HAP-1 (cell line): ENCODE data around the gene UTY.

Source experiments
- DNase-seq, 2 experiments: peaks; one replicate each; pipeline ENCODE4 v3.0.0-alpha.2; 2016 to 2020; ENCODE audit warnings: low spot score in 2 of 2
- H3K27me3 ChIP-seq: fragments of 250-450 bp; sonication (Bioruptor Pico); 2 replicates; pipeline ENCODE4 v1.5.1; 2020; ENCODE audit warnings: low read depth, mild to moderate bottlenecking, moderate library complexity
- H3K36me3 ChIP-seq: fragments of 250-450 bp; sonication (Bioruptor Pico); replicated peaks from 2 replicates; pipeline ENCODE4 v1.5.1; 2020; ENCODE audit warnings: mild to moderate bottlenecking
- H3K4me1 ChIP-seq: fragments of 250-450 bp; sonication (Bioruptor Pico); 2 replicates; pipeline ENCODE4 v1.5.1; 2020; ENCODE audit warnings: mild to moderate bottlenecking
- H3K4me3 ChIP-seq: fragments of 250-450 bp; sonication (Bioruptor Pico); 2 replicates; pipeline ENCODE4 v1.5.1; 2020; ENCODE audit warnings: mild to moderate bottlenecking, moderate library complexity
- H3K9me3 ChIP-seq: fragments of 250-450 bp; sonication (Bioruptor Pico); 2 replicates; pipeline ENCODE4 v1.5.1; 2020; ENCODE audit warnings: mild to moderate bottlenecking, moderate library complexity
- in situ Hi-C: fragments of 300-500 bp; cut with MboI; formaldehyde crosslinking; loops from 3 replicates; pipeline ENCODE4 v1.14.3; 2020; ENCODE audit warnings: low sequenced_read_pairs, inconsistent platforms, mixed read lengths

The UTY gene

DNA sequence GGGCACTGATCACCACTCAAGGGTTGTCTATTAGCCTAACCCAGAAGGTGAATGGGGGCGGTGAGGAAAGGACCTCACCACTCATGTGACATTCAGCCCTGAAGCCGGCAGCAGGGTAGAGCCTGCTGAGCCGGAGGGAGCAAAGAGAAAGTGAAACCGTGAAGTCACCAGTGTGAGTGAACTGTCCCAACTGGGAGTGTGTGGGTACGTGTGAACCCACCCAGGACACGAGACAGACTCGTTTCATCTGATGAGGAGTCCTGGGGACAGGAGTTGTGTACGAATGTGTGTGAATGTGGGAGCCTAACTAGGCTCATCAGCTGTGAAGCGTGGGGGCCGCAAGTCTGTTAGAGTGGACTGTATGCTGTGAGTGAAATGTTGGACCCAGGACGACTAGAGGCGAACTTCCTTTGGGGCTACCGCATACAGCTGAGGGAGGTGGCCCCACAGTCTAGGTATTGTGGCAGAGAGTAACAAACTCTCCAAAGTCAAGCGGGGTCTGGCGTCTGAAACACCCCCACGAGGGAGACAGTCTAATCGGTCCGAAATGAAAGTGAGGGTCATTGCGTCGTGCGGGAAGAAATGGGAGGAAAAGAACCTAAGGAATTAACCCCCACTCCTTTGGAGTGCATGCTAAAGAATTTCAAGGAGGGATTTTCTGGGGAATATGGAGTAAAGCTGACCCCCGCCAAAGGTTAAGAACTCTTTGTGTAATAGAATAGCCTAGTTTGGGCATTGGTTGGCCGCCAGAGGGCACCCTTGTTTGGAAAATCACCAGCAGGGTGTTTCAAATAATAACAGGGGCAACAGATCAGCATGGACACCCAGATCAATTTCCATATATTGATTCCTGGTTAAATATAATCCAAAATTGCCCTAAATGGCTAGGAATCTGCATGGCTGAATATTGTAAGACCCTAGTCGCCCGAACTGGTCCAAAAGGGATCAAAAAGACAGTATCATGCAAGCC, 43.6 kb downstream of the UTY start:
- H3K36me3 ChIP-seq: no peaks in the 10 kb centered on the region
- H3K4me1 ChIP-seq: no peaks in the 10 kb centered on the region
- in situ Hi-C loops: no loop called here
- no peak overlapping the region for H3K4me3 ChIP-seq
- no peaks in the 10 kb centered on the region for H3K27me3 ChIP-seq
- no peak for DNase-seq
- H3K9me3 ChIP-seq: no peaks in the 10 kb centered on the region

DNA sequence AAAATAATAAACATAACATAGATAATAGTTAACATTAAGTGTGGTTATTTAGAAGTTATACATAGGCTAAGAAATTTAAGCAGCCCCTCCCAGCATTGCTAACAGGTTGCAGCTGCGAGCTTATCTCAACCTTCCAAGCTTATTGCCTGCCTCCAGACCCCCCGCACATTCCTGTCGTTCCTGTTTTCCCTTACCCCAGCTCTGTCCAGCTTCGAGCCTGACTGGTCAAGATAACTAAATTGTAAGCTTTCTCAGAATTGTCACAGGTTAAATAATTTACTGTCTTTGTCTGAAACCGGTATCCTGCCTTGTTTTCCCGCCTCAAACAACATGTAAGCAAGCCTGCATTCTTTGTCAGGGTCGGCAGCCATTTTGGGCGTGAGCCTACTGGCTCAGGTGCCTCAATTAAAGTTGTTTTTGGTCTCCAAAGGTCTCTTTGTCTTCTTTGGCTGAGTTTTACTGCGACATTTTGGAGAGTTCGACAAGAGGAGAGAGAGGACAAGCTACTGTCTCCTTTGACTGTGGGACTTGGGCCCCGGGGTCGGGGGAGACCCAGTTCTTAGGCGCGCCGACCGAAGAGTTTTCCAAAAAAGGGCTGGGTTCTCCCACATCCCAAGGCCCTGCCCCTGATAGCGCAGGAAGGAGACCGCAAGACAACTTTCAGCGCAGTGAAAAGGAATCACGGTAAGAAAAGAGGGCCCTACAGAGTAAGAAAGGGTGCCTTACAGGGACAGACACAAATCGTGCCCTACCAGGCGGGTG, 44.4 kb downstream of the UTY start:
- H3K4me1 ChIP-seq: no peaks in the 10 kb centered on the region
- no peak overlapping the region for H3K4me3 ChIP-seq
- in situ Hi-C loops: no loop called here
- no peaks in the 10 kb centered on the region for H3K9me3 ChIP-seq
- no peak for DNase-seq
- no peaks in the 10 kb centered on the region for H3K36me3 ChIP-seq
- H3K27me3 ChIP-seq: no peaks in the 10 kb centered on the region

GRCh38 chrY:13432293-13433025, 47.4 kb downstream of the UTY start:
- H3K9me3 ChIP-seq: no peaks in the 10 kb centered on the region
- H3K27me3 ChIP-seq: no peaks in the 10 kb centered on the region
- H3K36me3 ChIP-seq: no peaks in the 10 kb centered on the region
- in situ Hi-C loops: no loop called here
- no peaks in the 10 kb centered on the region for H3K4me1 ChIP-seq
- no peak overlapping the region for H3K4me3 ChIP-seq
- DNase-seq: no peak

- DNase-seq: no peak
- in situ Hi-C loops: no loop called here
- Histone ChIP-seq H3K27me3 (no peaks in the 10 kb centered on the region), H3K9me3 (no peaks in the 10 kb centered on the region), H3K4me3 (no peak overlapping the region), H3K4me1 (no peaks in the 10 kb centered on the region), H3K36me3 (no peaks in the 10 kb centered on the region)
Observed at GRCh38 chrY:13429551-13429950, 50.3 kb downstream of the UTY start.

DNA sequence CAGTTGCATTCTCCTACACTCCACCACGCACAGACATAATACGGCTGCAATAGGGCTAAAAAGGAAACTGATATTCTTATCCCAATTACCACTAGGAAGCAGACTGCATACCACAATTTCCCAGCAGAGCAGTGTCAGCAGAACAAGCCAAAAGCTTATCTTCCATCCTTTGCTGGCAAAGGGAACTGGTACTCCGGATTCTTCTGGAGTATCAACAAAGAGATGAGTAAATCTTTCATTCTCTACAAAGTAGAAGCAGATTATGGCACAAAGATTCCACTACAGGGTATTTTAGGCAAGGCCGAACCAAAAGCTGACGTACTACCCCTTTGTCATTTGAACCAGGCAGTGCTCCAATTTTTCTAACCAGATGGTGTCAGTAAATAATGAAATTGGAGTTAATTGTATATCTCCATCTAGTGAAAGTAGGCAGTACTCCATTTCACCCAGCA, 56.5 kb downstream of the UTY start:
- Histone ChIP-seq H3K36me3 (no peaks in the 10 kb centered on the region), H3K4me3 (no peak overlapping the region), H3K9me3 (no peaks in the 10 kb centered on the region), H3K27me3 (no peaks in the 10 kb centered on the region), H3K4me1 (no peaks in the 10 kb centered on the region)
- in situ Hi-C loops: no loop called here
- no peak for DNase-seq

DNA sequence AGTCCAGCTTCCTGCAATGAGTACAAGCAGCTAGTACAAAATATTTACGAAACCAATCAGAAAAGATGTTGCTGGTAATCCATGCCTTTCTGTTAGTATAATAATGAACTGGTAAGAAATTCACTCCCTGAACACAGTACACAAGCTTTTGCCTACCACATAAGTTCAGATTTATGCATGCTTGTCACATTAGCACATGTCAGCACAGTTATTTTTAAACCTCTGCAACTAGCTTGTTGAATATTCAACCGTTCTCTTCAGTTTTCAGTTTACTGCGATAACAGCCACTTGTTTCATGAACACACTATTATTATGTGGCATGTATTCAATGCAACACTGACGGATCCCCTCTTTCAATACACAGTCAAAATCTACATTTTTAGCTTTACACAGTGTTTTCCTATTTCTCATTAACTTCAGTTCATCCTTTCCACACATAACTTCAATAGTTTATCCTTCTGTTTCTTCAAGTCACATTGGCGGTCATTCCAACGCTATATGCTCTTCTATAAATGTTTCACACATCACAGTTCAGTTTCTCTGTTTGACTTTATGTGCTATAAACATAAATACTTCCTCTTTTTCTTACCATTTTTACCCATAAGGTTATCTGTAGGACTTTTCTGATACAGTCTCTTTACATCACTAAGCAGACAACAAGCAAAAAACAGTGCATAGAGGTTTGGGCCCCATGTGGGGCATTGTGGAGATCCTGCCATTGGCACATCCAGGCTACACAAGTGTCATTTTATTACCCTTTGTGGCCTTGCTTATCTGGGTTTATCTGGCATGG, 62.8 kb downstream of the UTY start:
- in situ Hi-C loops: no loop called here
- DNase-seq: no peak
- H3K27me3 ChIP-seq: no peaks in the 10 kb centered on the region
- H3K4me1 ChIP-seq: no peaks in the 10 kb centered on the region
- H3K9me3 ChIP-seq: no peaks in the 10 kb centered on the region
- H3K4me3 ChIP-seq: no peak overlapping the region
- no peaks in the 10 kb centered on the region for H3K36me3 ChIP-seq

- DNase-seq: no peak
- in situ Hi-C loops: no loop called here
- no peaks in the 10 kb centered on the region for H3K9me3 ChIP-seq
Observed at GRCh38 chrY:13415556-13415955, 64.3 kb downstream of the UTY start.

DNA sequence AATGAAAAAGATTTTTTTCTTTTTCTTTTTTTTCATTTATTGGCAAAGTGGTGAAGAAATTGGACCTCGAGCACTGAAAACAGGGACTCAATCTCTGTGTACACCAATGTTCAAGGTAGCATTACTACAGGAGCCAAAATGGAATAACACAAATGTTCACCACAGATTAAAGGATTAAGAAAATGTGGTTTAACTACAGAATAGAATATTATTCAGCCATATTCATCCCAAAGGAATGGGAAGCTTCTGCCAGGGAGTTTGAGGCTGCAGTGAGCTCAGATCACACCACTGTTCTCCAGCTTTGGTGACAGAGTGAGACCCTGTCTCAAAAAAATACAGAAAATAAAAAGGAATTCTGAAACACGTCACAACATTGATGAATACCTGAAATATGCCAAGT, 81.0 kb downstream of the UTY start:
- no peaks in the 10 kb centered on the region for H3K27me3 ChIP-seq
- no peak overlapping the region for H3K4me3 ChIP-seq
- no peaks in the 10 kb centered on the region for H3K4me1 ChIP-seq
- H3K36me3 ChIP-seq: no peaks in the 10 kb centered on the region
- H3K9me3 ChIP-seq: no peaks in the 10 kb centered on the region
- in situ Hi-C loops: no loop called here
- no peak for DNase-seq

More at GRCh38 chrY:13415556-13415955, 64.3 kb downstream of the UTY start:
- Histone ChIP-seq H3K4me3 (no peak overlapping the region), H3K27me3 (no peaks in the 10 kb centered on the region), H3K36me3 (no peaks in the 10 kb centered on the region), H3K4me1 (no peaks in the 10 kb centered on the region)

DNA sequence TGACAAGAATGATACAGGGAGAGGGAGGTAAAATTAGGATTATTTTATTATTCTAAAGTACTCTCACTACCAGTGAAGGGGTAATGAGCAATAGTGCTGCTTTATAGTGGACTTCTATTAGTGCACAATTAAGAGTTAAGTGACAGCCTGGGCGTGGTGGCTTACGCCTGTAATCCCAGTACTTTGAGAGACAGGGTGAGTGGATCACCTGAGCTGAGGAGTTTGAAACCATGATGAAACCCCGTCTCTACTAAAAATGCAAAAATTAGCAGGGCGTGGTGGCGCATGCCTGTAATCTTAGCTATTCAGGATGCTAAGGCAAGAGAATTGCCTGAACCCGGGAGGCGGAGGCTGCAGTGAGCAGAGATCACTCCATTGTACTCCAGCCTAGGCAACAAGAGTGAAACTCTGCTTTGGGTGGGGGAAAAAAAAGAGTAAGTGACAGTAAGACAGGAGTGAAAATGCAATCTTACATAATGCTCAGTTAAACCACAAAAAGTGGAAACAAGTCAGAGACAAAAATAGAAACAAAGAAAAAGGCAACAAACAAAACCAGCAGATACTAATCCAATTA, 98.6 kb downstream of the UTY start:
- Histone ChIP-seq H3K9me3 (no peaks in the 10 kb centered on the region), H3K4me3 (no peak overlapping the region), H3K4me1 (no peaks in the 10 kb centered on the region), H3K27me3 (no peaks in the 10 kb centered on the region), H3K36me3 (no peaks in the 10 kb centered on the region)
- in situ Hi-C loops: no loop called here
- no peak for DNase-seq

- no peak for DNase-seq
- H3K27me3 ChIP-seq: no peaks in the 10 kb centered on the region
- in situ Hi-C loops: no loop called here
- no peaks in the 10 kb centered on the region for H3K4me1 ChIP-seq
- H3K36me3 ChIP-seq: no peaks in the 10 kb centered on the region
- H3K9me3 ChIP-seq: no peaks in the 10 kb centered on the region
- H3K4me3 ChIP-seq: no peak overlapping the region
Observed at GRCh38 chrY:13370868-13371800, 108.7 kb downstream of the UTY start.

DNA sequence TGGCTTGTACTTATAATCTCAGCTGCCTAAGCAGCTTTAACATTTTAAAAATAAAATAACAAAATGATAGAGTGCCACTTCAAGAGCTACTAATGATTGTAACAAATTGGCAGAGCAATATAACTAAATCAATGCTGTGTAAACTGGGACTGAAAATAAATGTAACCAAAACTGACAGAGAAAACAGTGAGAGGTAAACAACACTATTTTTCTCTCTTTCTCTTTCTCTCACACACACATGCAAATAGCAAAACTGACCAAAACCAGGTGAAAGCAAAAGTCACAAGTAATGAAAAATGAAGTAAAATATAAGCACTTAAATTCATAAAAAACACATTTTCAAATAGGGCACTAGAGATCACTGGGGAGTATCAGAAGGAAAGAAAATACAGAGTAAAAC, 109.6 kb downstream of the UTY start:
- Histone ChIP-seq H3K36me3 (no peaks in the 10 kb centered on the region), H3K9me3 (no peaks in the 10 kb centered on the region), H3K4me1 (no peaks in the 10 kb centered on the region), H3K4me3 (no peak overlapping the region), H3K27me3 (no peaks in the 10 kb centered on the region)
- DNase-seq: no peak
- in situ Hi-C loops: no loop called here

DNA sequence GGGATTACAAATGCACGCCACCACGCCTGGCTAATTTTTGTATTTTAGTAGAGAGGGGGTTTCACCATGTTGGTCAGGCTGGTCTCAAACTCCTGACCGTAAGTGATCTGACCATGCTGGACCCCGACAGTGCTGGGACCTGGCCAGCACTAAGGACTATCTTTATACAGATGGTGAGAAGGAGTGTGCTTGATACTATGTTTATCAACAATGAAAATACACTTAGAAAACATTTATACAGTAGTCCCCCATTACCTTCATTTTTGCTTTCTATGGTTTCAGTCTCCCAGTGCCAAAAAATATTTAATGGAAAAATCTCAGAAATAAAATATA, 111.4 kb downstream of the UTY start:
- Histone ChIP-seq H3K9me3 (no peaks in the 10 kb centered on the region), H3K36me3 (no peaks in the 10 kb centered on the region), H3K27me3 (no peaks in the 10 kb centered on the region), H3K4me3 (no peak overlapping the region), H3K4me1 (no peaks in the 10 kb centered on the region)
- in situ Hi-C loops: no loop called here
- DNase-seq: no peak
